ENCODE measurements around the gene ENTPD2.

- TF ChIP-seq EZH2 (IDR thresholded peaks at IDR 0.05; ENCODE audit: low read depth) (no peak), CTCF (conservative IDR thresholded peaks at IDR 0.05) (no peak)
Measured at GRCh38 chr9:137075275-137075775, 21.5 kb upstream of the ENTPD2 start.

Measured in PC-9 (cell line).